OCI-LY7 (cell line): ENCODE data around the gene SERPINB10. TPM values are rescaled to one million over a fixed set of nuclear protein-coding genes. Genes with fewer than 3 reads are reported as not detected.

ENCODE experiments used
- Bru-seq: library from RNA; stranded (reverse); fragments of 400-500 nt; gene quantifications from one replicate; lab custom pipeline; 2021; lab: Mats Ljungman, UMichigan
- BruChase-seq, 2 experiments: library from RNA; stranded (reverse); fragments of 400-500 nt; gene quantifications; one replicate each; lab custom pipeline; 2021; lab: Mats Ljungman, UMichigan
- BruUV-seq: library from RNA; stranded (reverse); fragments of 400-500 nt; replicated peaks from 2 replicates; lab custom pipeline; 2021; lab: Mats Ljungman, UMichigan
- CTCF ChIA-PET: fragments of 300-600 bp; sonication (Branson Sonifier 250); formaldehyde crosslinking; loops from one replicate; lab custom pipeline; 2022; ENCODE audit warnings: antibody characterized with exemption; ENCODE audit not compliant: unreplicated experiment; lab: Charles Lee
- POLR2A ChIA-PET: fragments of 300-600 bp; sonication (Branson Sonifier 250); formaldehyde crosslinking; loops from one replicate; lab custom pipeline; 2022; ENCODE audit warnings: antibody characterized with exemption; lab: Charles Lee
- DNase-seq: peaks from one replicate; pipeline ENCODE4 v3.0.0-alpha.2; 2015; ENCODE audit warnings: low spot score
- H2AFZ ChIP-seq: fragments of 200-600 bp; sonication (generic), shearing (Covaris generic); 2 replicates; pipeline ENCODE4 v1.6.1; 2014; ENCODE audit warnings: mild to moderate bottlenecking, antibody characterized with exemption, low read length, moderate library complexity
- H3K27ac ChIP-seq: fragments of 200-600 bp; sonication (generic); 2 replicates; pipeline ENCODE4 v1.5.1; 2014; ENCODE audit warnings: mixed run types, low read depth, mild to moderate bottlenecking, moderate library complexity, low read length, inconsistent platforms; ENCODE audit not compliant: poor library complexity, severe bottlenecking
- H3K36me3 ChIP-seq: fragments of 200-600 bp; sonication (generic); 2 replicates; pipeline ENCODE4 v1.6.1; 2014; ENCODE audit warnings: mild to moderate bottlenecking, antibody characterized with exemption, low read length, moderate library complexity, mixed read lengths; ENCODE audit not compliant: insufficient read depth
- H3K4me1 ChIP-seq: fragments of 200-600 bp; sonication (generic); 2 replicates; pipeline ENCODE4 v1.5.1; 2014; ENCODE audit warnings: mild to moderate bottlenecking, low read length; ENCODE audit not compliant: insufficient read depth, poor library complexity, severe bottlenecking
- H3K4me2 ChIP-seq: fragments of 200-600 bp; sonication (generic); 2 replicates; pipeline ENCODE4 v1.6.1; 2014; ENCODE audit warnings: mild to moderate bottlenecking, low read length
- H3K4me3 ChIP-seq: fragments of 200-600 bp; sonication (generic); 2 replicates; pipeline ENCODE4 v1.5.1; 2014; ENCODE audit warnings: mild to moderate bottlenecking, low read depth, low read length; ENCODE audit not compliant: poor library complexity, severe bottlenecking
- H3K79me2 ChIP-seq: fragments of 200-600 bp; sonication (generic); 2 replicates; pipeline ENCODE4 v1.6.1; 2016; ENCODE audit warnings: low read depth, mild to moderate bottlenecking, low read length, moderate library complexity, mixed read lengths; ENCODE audit not compliant: insufficient read depth
- H3K9me2 ChIP-seq: fragments of 200-600 bp; sonication (generic); 2 replicates; pipeline ENCODE4 v1.6.1; 2016; ENCODE audit warnings: mild to moderate bottlenecking, low read length, mixed read lengths; ENCODE audit not compliant: insufficient read depth
- H3K9me3 ChIP-seq: fragments of 200-600 bp; sonication (generic); 2 replicates; pipeline ENCODE4 v1.6.1; 2014; ENCODE audit warnings: mild to moderate bottlenecking, mixed run types, low read length, mixed read lengths
- H4K20me1 ChIP-seq: fragments of 200-600 bp; sonication (generic); 2 replicates; pipeline ENCODE4 v1.6.1; 2014; ENCODE audit warnings: mild to moderate bottlenecking, antibody characterized with exemption, low read length, moderate library complexity, mixed read lengths; ENCODE audit not compliant: insufficient read depth
- EZH2phosphoT487 ChIP-seq: fragments of 200-600 bp; sonication (generic); IDR thresholded peaks from 2 replicates; pipeline ENCODE4 v1.6.1; 2018; ENCODE audit warnings: low read depth, borderline replicate concordance, mild to moderate bottlenecking, mixed run types, antibody characterized with exemption, low read length, moderate library complexity, mixed read lengths
- intact Hi-C: fragments of 100-400 bp; cut with micrococcal nuclease; formaldehyde crosslinking; loops from one replicate; pipeline ENCODE4 v1.10.0; 2022; ENCODE audit not compliant: unreplicated experiment
- long read RNA-seq: library from polyadenylated mRNA; stranded (forward); transcript quantifications from one replicate; pipeline ENCODE4 v2.0.0, GENCODE V29; 2022
- total RNA-seq, 2 experiments: library from RNA; depleted of rRNA in 1 of 2; stranded (reverse); fragments of >200 nt in 1 of 2; shearing (Covaris generic) in 1 of 2; gene quantifications; 2 replicates each; pipeline ENCODE4 v1.2.3, GENCODE V29; 2014 to 2022
- TF ChIP-seq, protein P1 (sequence below): fragments of 200-600 bp; sonication (generic); conservative IDR thresholded peaks from 2 replicates; pipeline ENCODE4 v1.5.1; 2014; ENCODE audit warnings: mild to moderate bottlenecking, antibody characterized with exemption, low read length, moderate library complexity, mixed read lengths

Gene SERPINB10, protein sequence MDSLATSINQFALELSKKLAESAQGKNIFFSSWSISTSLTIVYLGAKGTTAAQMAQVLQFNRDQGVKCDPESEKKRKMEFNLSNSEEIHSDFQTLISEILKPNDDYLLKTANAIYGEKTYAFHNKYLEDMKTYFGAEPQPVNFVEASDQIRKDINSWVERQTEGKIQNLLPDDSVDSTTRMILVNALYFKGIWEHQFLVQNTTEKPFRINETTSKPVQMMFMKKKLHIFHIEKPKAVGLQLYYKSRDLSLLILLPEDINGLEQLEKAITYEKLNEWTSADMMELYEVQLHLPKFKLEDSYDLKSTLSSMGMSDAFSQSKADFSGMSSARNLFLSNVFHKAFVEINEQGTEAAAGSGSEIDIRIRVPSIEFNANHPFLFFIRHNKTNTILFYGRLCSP
- total RNA-seq (2014; rRNA removed; shearing (Covaris generic)) (not detected in 2 replicates), total RNA-seq (2022) (not detected in 2 replicates), Bru-seq, nascent RNA (not detected), BruChase-seq, experiment 1, labeled RNA remaining after a 6-hour chase (not detected), BruChase-seq, experiment 2, labeled RNA remaining after a 2-hour chase (not detected)
- long read RNA-seq, result 0 reads

DNA sequence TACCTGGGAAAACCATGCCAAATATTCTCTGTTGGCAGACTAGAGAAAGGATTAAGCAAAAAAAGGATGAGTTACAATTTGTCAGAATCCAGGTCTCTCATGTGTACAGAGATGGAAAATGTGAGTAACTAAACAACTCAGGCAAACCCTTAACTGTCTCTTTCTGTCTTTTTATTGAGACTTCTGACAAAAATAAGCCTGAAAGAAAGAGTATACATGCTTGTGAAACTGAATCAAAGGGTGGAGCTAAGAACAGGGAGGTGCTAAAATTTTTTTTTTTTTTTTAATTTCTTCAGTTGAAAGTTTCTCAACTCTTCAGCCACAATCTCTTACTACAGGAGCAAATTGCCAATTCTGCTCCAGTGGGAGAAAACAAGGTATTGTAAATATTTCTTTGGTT lies at the start of gene SERPINB10:
SERPINB10 (plus strand) TSS at position 295 of the 400 bp plus-strand sequence. CDS start 7,553 bp downstream, outside the sequence.
- Histone ChIP-seq H3K27ac (no peak within 1 kb of the TSS), H3K4me1 (no peaks in the 10 kb centered on the region), H4K20me1 (no peaks in the 10 kb centered on the region), H3K4me2 (no peak within 1 kb of the TSS), H3K9me3 (no peaks in the 10 kb centered on the region), H2AFZ (no peak within 1 kb of the TSS), H3K9me2 (no peaks in the 10 kb centered on the region), H3K4me3 (no peak within 1 kb of the TSS), H3K79me2 (no peaks in the 10 kb centered on the region), H3K36me3 (no peaks in the 10 kb centered on the region)
- intact Hi-C loops, result no loop called here
- ChIA-PET POLR2A (no interaction called here), CTCF (no interaction called here)
- DNase-seq, result no peak
- no TSS peak for BruUV-seq
- TF ChIP-seq, protein P1, sequence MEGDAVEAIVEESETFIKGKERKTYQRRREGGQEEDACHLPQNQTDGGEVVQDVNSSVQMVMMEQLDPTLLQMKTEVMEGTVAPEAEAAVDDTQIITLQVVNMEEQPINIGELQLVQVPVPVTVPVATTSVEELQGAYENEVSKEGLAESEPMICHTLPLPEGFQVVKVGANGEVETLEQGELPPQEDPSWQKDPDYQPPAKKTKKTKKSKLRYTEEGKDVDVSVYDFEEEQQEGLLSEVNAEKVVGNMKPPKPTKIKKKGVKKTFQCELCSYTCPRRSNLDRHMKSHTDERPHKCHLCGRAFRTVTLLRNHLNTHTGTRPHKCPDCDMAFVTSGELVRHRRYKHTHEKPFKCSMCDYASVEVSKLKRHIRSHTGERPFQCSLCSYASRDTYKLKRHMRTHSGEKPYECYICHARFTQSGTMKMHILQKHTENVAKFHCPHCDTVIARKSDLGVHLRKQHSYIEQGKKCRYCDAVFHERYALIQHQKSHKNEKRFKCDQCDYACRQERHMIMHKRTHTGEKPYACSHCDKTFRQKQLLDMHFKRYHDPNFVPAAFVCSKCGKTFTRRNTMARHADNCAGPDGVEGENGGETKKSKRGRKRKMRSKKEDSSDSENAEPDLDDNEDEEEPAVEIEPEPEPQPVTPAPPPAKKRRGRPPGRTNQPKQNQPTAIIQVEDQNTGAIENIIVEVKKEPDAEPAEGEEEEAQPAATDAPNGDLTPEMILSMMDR, result no peak
- no peak for TF ChIP-seq EZH2phosphoT487

GRCh38 chr18:63858456-63858855 lies 49.3 kb upstream of the SERPINB10 start:
- POLR2A ChIA-PET, result interaction anchor here (0.7 kb wide), 2 partner anchors 9 to 1210 kb away, joined by 6 to 9 read pairs; no protein-coding TSS in a partner anchor
- no peak overlapping the region for H3K4me2 ChIP-seq
- H3K4me1 ChIP-seq, result no peaks in the 10 kb centered on the region
- TF ChIP-seq, protein P1, result no peak
- TF ChIP-seq EZH2phosphoT487, result no peak
- H3K79me2 ChIP-seq, result no peaks in the 10 kb centered on the region
- no TSS peak for BruUV-seq
- H3K9me2 ChIP-seq, result no peaks in the 10 kb centered on the region
- H3K36me3 ChIP-seq, result no peaks in the 10 kb centered on the region
- CTCF ChIA-PET, result no interaction called here
- H4K20me1 ChIP-seq, result no peaks in the 10 kb centered on the region
- H3K9me3 ChIP-seq, result no peaks in the 10 kb centered on the region
- H3K27ac ChIP-seq, result no peak overlapping the region
- no peak overlapping the region for H2AFZ ChIP-seq
- DNase-seq, result no peak
- H3K4me3 ChIP-seq, result no peak overlapping the region
- intact Hi-C loops, result no loop called here
